Kidney (tissue), 14 donors: ENCODE results near the gene JOSD1. TPM values are rescaled to one million over a fixed set of nuclear protein-coding genes. Genes with fewer than 3 reads are reported as not detected.

Experiments
- DNase-seq, 5 donors: peaks; one replicate each; pipeline ENCODE4 v3.0.0-alpha.2; 2013 to 2020
- FAIRE-seq: peaks from 2 replicates; lab custom pipeline; 2012; peaks lifted over from hg19 to GRCh38; lab: Jason Lieb, UNC
- H3K27ac ChIP-seq, 2 donors: one replicate each; pipeline ENCODE4 v1.7.0; 2013; ENCODE audit warnings: low read depth in 2 of 2, low read length in 2 of 2, inconsistent platforms in 1 of 2
- H3K27me3 ChIP-seq: one replicate; pipeline ENCODE4 v1.7.1; 2013; ENCODE audit warnings: low read length, inconsistent platforms; ENCODE audit not compliant: control insufficient read depth, insufficient read depth
- H3K36me3 ChIP-seq, 3 donors: one replicate each; pipeline versions ENCODE4 v1.7.0 to v1.7.1; 2013; ENCODE audit warnings: low read length in 3 of 3, control low read depth in 1 of 3, inconsistent platforms in 1 of 3; ENCODE audit not compliant: insufficient read depth in 3 of 3, control insufficient read depth in 2 of 3
- H3K4me1 ChIP-seq, 3 donors: one replicate each; pipeline versions ENCODE4 v1.7.0 to v1.7.1; 2013; ENCODE audit warnings: low read length in 3 of 3, inconsistent platforms in 1 of 3, low read depth in 1 of 3; ENCODE audit not compliant: control insufficient read depth in 2 of 3, insufficient read depth in 2 of 3
- H3K4me3 ChIP-seq, 3 donors: one replicate each; pipeline versions ENCODE4 v1.7.0 to v1.8.1; 2013; ENCODE audit warnings: low read length in 3 of 3, control low read depth in 1 of 3, inconsistent platforms in 1 of 3
- H3K9ac ChIP-seq, 3 donors: one replicate each; pipeline versions ENCODE4 v1.7.0 to v1.7.1; 2013; ENCODE audit warnings: low read length in 3 of 3, control low read depth in 1 of 3, inconsistent platforms in 1 of 3
- H3K9me3 ChIP-seq, 3 donors: one replicate each; pipeline versions ENCODE4 v1.7.0 to v1.7.1; 2013; ENCODE audit warnings: low read length in 3 of 3, control low read depth in 1 of 3, inconsistent platforms in 1 of 3; ENCODE audit not compliant: control insufficient read depth in 2 of 3, insufficient read depth in 1 of 3
- CTCF ChIP-seq: IDR thresholded peaks from 3 replicates; pipeline ENCODE4 v1.5.1; 2012; ENCODE audit warnings: mild to moderate bottlenecking, moderate library complexity, borderline replicate concordance; ENCODE audit not compliant: insufficient read depth; ENCODE audit errors: extremely low read depth
- intact Hi-C: fragments of 100-400 bp; cut with DNase I; formaldehyde crosslinking; loops from one replicate; pipeline ENCODE4 v1.11.1; 2022
- polyA plus RNA-seq: library from polyadenylated mRNA; stranded (reverse); fragments of 350-450 nt; fragmentation: Illumina TruSeq; extraction: RNeasy Lipid Tissue Mini Kit (QIAGEN cat#74804); gene quantifications from one replicate; pipeline ENCODE4 v1.2.3, GENCODE V29; 2014; ENCODE audit warnings: low read depth, low replicate concordance; ENCODE audit not compliant: insufficient read depth
- total RNA-seq: library from RNA; stranded (reverse); fragmentation: NEBNext Ultra II Directional; extraction: Animal tissue kit (Norgen Biotek cat#: 25700); gene quantifications from one replicate; pipeline ENCODE4 v1.2.1, GENCODE V29; 2021
- donor health status: control.
- donor health status: control.
- donor health status: control.
- donor health status: control.
- donor health status: control.
- donor health status: DM: yes; HTN: yes; CAD: no.
- donor health status: Normal renal cell carcinoma (clear cell type).

The JOSD1 gene
- total and polyA plus RNA-seq, 2 donors from 2014 or later: 12.8 to 42.8 TPM

GRCh38 chr22:38745676-38746460 lies 45.1 kb upstream of the JOSD1 start:
- no peak for FAIRE-seq
- Histone ChIP-seq H3K9ac (no peak overlapping the region), H3K4me1 (no peaks in the 10 kb centered on the region), H3K4me3 (no peak overlapping the region), H3K36me3 (peaks cover 0 to 79% (median 46%) of the 10 kb centered on the region in 3 donors), H3K27me3 (no peaks in the 10 kb centered on the region), H3K27ac (no peak overlapping the region), H3K9me3 (no peaks in the 10 kb centered on the region)
- DNase-seq: no peak
- no peak for TF ChIP-seq CTCF
- intact Hi-C loops: no loop called here

- no peak overlapping the region for H3K9ac ChIP-seq
- no peak overlapping the region for H3K27ac ChIP-seq
- no peak overlapping the region for H3K4me3 ChIP-seq
- peaks cover 0 to 79% (median 45%) of the 10 kb centered on the region in 3 donors for H3K36me3 ChIP-seq
- no peak for FAIRE-seq
- DNase-seq: no peak
- H3K27me3 ChIP-seq: no peaks in the 10 kb centered on the region
- no peak for TF ChIP-seq CTCF
- intact Hi-C loops: no loop called here
- no peaks in the 10 kb centered on the region for H3K4me1 ChIP-seq
- H3K9me3 ChIP-seq: no peaks in the 10 kb centered on the region
Observed at GRCh38 chr22:38744981-38745380, 44.2 kb upstream of the JOSD1 start.

- DNase-seq (no peak), FAIRE-seq (no peak)
- H3K4me1 ChIP-seq: no peaks in the 10 kb centered on the region
- H3K27ac ChIP-seq: no peak overlapping the region
- no peak for TF ChIP-seq CTCF
- no peaks in the 10 kb centered on the region for H3K9me3 ChIP-seq
- H3K4me3 ChIP-seq: no peak overlapping the region
- H3K36me3 ChIP-seq: peaks cover 0 to 87% (median 56%) of the 10 kb centered on the region in 3 donors
- H3K9ac ChIP-seq: no peak overlapping the region
- intact Hi-C loops: no loop called here
- no peaks in the 10 kb centered on the region for H3K27me3 ChIP-seq
Observed at GRCh38 chr22:38742176-38742942, 41.6 kb upstream of the JOSD1 start.
